ENCODE data around the gene COL18A1.

GRCh38 chr21:45504021-45504515 is 99.1 kb downstream of the COL18A1 start:
- no peak for TF ChIP-seq EZH2 (IDR thresholded peaks at IDR 0.05; ENCODE audit: low read length)
- no peak for TF ChIP-seq CTCF (optimal IDR thresholded peaks at IDR 0.05 in 1 of 3, IDR thresholded peaks at IDR 0.05 in 1 of 3, conservative IDR thresholded peaks at IDR 0.05 in 1 of 3; ENCODE audit: extremely low read depth in 1 of 3, insufficient read depth in 2 of 3, low read length in 3 of 3)

Measured in keratinocyte (primary cell).